Stimulated activated naive CD4-positive, alpha-beta T cell treated with Interleukin-2 at 50 U/mL for 16 hours (primary cell): ENCODE measurements around the gene OR8G5.

Source experiments
- DNase-seq: peaks from one replicate; lab custom pipeline; 2025; lab: John Stamatoyannopoulos, UW

OR8G5 gene

DNA sequence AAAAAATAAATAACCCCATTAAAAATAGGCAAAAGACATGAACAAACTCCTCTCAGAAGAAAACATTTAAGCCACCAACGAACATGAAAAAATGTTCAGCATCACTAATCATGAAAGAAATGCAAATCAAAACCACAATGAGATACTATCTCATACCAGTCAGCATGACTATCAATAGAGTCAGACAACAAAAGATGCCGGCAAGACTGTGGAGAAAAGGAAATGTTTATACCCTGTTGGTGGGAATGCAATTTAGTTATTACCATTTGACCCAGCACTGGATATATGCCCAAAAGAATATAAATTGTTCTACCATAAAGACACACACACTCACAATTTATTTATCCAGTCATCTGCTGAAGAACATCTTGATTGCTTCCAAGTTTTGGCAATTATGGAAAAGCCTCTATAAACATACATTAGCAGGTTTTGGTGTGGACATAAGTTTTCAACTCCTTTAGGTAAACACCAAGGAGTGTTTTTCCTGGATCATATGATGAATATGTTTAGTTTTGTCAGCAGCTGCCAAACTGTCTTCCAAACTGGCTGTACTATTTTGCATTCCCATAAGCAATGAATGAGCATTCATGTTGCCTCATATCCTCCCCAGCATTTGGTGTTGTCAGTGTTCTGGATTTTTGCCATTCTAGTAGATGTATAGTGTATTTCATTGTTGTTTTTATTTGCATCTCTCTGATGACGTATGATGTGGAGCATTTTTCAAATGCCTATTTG is 29.6 kb downstream of the OR8G5 start:
- no peak for DNase-seq

DNA sequence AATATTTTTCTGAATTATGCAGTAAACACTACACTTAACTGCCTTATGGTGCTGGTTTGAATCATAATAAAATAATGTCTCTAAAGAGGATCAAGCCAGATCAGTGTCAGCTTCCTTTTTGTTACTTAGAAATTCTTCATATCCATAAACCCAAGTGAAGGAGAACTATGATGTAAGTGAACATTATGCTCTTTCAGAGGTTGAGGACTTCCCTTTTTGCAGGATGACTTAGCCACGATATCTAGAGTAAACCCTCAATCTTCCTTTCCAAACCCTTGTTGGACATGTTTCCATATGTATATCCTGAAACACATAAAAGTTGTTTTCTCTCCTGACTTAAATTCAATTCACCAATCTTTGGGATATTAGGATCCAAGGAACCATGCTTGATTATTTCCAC is 38.5 kb downstream of the OR8G5 start:
- DNase-seq: no peak

DNA sequence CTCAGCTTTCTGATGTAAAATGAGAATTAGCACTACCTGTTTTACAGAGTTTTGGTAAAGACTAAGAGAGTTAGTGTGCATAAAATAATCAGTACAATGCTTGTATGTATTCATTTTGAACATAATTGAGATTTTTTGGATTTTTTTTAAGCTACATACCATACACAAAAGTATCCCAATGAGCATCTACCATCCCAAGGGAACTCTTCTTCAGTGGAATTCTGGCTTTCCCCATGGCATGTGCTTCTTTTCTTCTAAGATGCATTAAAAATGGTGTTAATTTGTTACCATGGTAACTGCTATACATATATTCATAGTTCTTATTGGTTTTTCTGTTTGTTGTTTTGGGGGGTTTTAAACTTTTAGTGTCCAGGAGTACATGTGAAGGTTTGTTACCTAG is 39.8 kb downstream of the OR8G5 start:
- DNase-seq: no peak

DNA sequence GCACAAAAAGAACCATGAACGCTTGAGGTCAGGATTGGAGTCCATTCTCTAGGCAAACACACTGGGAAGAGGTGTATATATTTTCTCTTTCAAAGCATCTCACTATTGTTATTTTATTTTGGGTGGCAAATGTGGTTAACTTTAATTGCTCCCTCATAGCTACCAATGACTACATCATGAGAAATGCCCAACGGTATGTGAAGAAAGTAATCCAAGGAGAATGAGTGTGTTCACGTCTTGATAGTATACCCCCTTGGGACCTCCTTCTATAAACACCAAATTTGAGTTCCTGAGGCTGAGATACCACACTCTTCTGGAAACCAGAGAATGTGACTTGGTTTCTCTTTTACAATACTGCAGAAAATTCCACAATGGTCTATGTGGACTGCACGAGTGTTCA is 41.7 kb downstream of the OR8G5 start:
- DNase-seq: no peak

DNA sequence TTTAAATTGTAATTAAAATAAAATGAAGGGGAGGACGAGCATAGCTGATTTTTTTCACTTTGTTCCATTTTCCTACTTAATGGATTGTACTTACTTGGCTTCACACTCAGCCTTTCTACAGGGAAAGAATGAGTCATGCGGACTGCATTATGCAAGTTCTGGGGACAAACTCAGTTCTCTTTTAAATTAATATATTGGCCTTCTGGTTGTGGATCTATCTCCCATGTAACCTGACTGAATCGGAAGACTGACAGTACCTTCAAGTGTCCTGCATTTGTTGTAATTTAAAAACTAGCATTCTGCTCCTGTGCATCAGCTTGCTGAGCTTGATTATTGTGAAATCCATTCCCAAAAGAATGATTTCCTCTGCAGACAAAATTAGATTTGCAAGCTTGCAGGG is 45.4 kb downstream of the OR8G5 start:
- DNase-seq: no peak

DNA sequence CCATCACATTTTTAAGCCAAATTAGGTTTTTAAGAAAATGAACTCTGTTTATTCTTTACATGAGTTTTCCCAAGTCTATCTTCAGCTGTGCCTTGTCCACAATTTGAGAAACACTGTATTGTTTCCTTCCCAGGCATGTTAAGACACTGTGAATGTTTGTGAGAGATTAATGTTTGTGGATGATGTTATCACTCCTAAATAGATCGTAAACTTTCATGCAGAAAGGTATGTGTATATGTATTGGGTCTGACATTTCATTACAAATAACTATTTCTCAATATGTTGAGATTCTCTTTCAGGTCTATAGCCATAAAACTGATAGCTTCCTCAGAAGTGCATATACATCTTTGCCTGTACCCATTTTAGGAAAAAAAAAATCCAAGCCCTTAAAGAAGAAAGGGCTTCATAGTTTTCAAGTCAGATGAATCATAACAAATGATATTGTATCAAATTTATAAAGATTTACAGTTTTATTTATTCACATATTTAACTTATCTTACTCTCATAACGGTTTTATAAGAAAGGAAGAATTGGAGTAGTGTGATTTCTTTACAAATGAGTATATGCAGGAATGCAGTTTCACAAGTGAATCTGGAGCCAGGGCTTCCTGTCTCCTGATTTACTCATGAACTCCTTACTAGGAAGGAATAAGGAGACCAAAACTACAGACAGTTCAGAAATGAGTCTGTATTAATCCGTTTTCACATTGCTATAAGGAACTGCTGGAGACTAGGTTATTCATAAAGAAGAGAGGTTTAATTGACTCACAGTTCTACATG is 46.4 kb downstream of the OR8G5 start:
- DNase-seq: no peak

DNA sequence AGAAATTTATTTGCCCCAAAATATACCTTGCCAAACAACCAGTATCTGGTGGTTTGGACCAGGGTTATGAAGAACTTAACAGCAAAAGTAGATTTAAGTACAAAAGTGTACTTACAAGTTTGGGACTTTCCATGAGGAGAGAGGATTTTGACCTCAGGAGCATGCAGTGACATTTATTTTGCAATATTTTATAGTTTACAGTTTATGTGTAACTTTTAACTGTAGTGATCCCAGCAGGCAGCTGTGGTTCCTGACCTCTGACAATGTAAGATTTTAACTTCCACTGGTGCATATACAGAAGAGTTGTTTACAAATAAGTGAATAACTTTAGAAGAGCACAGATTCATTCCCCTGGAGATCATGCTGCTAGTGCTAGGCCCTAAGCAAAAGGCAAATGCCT is 50.9 kb downstream of the OR8G5 start:
- DNase-seq: no peak

DNA sequence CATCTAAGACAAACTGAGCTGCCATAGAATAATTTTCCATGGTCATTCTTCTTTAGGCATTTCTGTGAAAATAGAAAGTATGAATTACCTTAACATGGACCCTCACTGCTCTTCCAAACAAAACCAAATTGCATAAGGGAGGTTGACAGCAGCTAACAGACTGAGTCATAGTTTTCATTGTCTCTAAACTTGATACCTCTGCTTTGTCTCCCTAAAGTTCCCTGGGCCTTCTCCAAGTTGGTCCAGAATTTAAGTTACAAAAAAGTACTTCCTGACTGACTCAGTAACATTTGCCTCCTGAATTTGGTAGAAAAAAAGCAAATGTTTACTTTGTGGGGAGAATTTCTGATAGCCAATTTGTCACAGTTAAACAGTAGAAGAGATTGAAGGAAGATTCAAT is 54.5 kb downstream of the OR8G5 start:
- no peak for DNase-seq

DNA sequence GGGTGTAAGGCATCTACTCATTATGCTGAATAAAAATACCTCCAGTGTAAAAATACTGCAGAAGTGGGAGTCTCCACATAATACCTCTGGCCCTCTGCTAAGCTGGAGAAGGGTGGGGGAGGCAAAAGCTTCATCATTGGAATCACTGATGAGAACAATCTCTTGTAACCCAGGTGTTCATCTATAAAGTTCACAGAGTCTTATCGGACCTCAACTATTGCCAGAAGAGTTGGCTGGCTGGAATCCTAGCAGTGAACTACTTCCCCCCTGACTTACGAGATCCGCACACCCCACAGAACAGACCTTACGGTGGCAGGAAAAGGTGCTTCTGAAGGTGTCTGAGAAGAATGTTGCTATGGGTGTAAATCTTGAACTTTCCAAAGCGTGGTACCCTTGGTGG is 55.1 kb downstream of the OR8G5 start:
- no peak for DNase-seq

DNA sequence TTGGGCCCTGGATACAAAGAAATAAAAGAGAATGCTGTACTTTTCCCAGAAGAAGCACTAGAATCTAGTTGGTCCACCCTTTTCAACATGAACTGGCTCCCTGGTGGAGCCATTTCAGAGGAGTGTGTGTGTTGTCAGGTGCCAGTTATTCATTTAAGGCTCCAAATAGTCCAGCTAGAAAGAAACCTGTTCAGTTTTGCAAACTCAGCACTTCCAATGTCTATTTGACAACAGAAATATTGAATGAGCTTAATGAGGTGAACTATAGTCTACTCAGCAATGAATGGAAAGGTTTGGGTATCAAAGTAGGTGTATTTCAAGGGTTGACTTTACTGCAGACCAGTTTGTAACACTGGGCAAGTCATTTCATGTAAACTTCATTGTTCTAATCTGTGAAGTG is 55.5 kb downstream of the OR8G5 start:
- no peak for DNase-seq

DNA sequence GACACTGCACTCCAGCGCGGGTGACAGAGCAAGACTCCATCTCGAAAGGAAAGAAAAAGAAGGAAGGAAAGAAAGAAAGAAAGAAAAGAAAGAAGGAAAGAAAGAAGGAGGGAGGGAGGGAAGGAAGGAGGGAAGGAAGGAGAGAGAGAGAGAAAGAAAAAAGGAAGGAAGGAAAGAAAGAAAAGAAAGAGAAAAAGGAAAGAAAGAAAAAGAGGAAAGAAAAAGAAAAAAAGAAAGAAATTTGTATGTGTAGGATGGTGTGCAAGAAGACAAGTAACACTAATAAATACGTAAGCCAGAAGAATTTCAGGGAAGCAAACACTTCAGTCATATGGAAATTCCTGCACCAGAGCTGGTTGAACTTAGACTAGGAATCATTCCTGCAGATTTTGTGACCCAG is 57.0 kb downstream of the OR8G5 start:
- DNase-seq: no peak

DNA sequence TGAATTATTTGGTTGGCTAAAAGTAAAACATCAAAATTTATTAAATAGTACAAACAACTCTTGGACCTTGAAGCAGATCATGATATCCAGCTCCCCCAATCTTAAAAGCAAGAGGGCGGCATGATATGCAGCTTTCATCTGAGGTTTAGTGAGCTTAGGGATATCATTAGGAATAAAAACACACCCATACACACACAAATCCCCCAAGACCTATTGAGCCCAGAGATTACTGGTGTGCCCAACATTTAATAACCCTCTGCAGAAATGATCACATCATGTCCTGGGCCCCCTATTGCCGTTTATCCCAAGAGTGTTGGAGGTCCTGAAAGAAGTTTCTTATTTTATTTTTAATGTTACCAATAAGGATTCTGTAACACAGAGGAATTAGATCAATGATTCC is 57.7 kb downstream of the OR8G5 start, which contains the start of gene OR8D1:
Gene OR8D1, minus strand, starts transcription at position 101 of the 400 bp plus-strand sequence. CDS start 3,183 bp downstream, outside the sequence.
- no peak for DNase-seq

DNA sequence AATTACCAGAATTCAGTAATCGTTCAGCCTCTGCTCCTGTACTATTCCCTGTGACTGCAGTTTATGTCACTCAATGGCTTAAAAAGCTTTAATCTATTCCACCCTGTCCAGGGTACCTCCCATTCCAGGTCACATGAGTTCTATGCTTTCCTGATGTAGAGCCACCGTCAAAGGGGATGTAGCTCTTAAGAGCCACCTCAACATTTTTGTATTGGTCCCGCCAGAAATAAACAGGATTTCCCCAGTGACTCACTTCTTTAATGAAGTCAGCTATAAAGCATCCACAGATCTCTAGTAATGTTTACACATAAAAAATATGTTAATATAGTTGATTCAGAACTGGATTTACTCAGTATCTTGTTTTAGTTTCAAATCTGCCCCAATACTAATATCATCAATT is 58.9 kb downstream of the OR8G5 start:
- no peak for DNase-seq
